Stimulated activated CD4-positive, alpha-beta T cell treated with anti-CD3 and anti-CD28 coated beads, TNF-alpha, amount 100 ng/mL, for 1 hour (primary cell): ENCODE results near the gene BST1.
"Not testable (repeated sequence)": the region's sequence is repeated elsewhere in the genome, so short reads cannot be mapped to it uniquely, and the experiment has no call there.

ENCODE experiments used
- DNase-seq, 3 donors: peaks; one replicate each; pipeline ENCODE4 v3.0.0-alpha.2; 2020; ENCODE audit warnings: low read depth in 3 of 3, low spot score in 1 of 3

Gene BST1

DNA sequence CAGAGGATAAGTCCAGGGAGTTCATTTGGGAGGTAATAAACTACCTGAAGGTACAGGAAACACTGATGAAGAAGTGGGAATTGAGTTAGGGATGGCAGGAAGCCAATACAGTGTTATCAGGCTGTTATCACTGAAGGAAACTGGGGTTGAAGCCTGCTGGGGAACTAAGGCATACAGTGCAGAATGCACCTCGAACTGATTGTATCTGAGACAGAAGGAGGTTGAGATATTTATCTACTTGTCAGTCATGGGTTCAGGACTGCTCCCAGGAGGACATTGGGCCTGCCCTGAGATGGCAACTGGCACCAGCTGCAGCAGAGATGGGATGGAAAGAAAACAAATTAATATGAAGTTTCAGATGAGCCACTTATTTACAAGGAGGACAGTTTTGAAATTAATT lies 39.8 kb downstream of the BST1 start:
- no peak for DNase-seq

- DNase-seq = no peak
Measured at GRCh38 chr4:15744016-15744545, 41.2 kb downstream of the BST1 start.

GRCh38 chr4:15746110-15746509 lies 43.2 kb downstream of the BST1 start:
- no peak for DNase-seq

DNA sequence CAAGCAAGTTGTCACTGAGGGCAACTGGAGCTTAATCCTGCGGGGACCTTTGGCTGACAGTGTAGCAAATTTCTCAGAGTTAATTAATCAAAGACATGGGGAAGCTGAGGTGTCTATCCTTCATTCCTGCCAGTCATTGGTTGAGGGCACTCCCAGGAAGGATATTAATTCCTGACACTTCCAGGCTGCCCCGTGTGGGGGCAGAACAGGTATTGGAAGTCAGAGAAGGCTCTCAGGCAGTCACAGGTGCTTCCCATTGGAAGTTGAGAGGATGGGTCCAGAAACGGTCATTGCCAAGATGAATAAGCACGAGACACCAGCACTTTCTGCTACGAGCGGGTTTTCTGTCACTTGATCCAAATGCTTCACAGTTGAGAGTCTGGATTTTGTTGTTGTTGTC lies 46.1 kb downstream of the BST1 start:
- DNase-seq = no peak

DNA sequence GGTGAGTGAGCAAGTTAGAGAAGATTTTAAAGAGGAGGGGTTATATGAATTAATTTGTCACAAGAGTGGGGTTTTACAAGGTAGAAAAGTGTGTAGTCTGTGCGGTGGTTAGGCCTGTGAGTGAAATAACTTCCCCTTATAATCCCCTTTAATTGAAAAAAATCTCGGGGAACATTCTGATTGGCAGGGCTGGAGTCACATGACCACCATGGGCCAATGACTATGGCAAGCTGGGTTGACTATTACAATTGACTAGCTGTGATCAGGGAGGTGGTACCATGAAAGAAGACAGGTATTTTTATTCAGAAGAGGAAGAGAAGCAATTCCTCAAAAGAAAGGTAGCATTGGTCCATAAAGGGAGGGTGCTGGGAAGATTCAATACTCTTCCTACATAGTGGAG lies 48.3 kb downstream of the BST1 start:
- no peak for DNase-seq

GRCh38 chr4:15753081-15753480 lies 50.2 kb downstream of the BST1 start:
- no peak for DNase-seq

- DNase-seq = no peak
Measured at GRCh38 chr4:15753786-15754185, 50.9 kb downstream of the BST1 start.

- DNase-seq = no peak
Measured at GRCh38 chr4:15754323-15754722, 51.5 kb downstream of the BST1 start.

- DNase-seq = peak in 1 of 3 donors; percentile 27
Measured at GRCh38 chr4:15755321-15756155, 52.7 kb downstream of the BST1 start.

GRCh38 chr4:15756361-15756861 lies 53.5 kb downstream of the BST1 start:
- peak; percentile 25 to 45 (median 41) for DNase-seq

GRCh38 chr4:15757054-15757453 lies 54.2 kb downstream of the BST1 start:
- DNase-seq = no peak

DNA sequence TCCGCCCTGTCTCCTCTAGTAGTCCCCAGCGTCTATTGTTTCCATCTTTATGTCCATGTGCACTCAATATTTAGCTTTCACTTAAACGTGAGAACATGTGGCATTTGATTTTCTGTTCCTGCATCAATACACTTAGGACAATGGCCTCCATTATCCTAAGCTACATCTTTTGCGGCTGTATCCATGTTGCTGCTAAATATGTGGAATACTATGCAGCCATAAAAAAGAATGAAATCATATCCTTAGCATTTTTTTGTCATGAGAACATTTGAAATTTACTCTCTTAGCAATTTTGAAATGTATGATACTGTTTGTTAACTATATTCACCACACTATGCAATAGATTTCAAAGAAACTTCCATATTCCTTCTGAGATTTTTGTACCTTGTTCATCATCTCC lies 55.4 kb downstream of the BST1 start:
- DNase-seq = no peak

DNA sequence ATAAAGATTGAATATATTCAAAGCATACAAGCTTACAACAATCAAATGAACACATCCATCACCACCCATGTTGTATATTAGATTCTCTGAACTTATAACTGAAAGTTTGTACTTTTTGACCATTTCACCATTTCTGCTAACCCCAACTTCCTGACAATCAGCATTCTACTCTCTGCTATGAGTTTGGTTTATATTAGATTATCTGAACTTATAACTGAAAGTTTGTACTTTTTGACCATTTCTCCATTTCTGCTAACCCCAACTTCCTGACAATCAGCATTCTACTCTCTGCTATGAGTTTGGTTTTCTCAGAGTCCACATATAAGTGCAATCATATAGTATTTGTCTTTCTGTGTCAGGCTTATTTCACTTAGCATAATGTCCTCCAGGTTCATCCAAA lies 59.6 kb downstream of the BST1 start:
- DNase-seq = not testable (repeated sequence)

GRCh38 chr4:15765391-15765790 lies 62.5 kb downstream of the BST1 start:
- no peak for DNase-seq

- no peak for DNase-seq
Measured at GRCh38 chr4:15765910-15766697, 63.2 kb downstream of the BST1 start.

DNA sequence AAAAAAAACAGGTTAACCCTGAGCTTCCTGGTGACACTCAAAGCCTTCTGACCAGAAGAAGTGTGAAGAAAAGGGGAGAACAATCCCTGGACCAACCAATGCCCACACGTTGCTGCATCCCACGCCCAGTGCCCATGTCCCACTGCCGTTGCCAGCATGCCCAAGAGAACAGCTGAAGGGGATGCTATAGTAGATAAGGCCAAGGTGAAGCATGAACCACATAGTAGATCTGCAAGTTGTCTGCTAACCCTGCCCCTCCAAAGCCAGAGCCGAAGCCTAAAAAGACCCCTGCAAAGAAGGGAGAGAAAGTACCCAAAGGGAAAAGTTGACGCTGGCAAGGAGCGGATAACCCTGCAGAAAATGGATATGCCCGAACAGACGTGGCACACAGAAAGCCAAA lies 64.0 kb downstream of the BST1 start:
- DNase-seq = no peak

GRCh38 chr4:15769202-15769601 lies 66.3 kb downstream of the BST1 start:
- no peak for DNase-seq

- DNase-seq = no peak
Measured at GRCh38 chr4:15771216-15772058, 68.6 kb downstream of the BST1 start.

GRCh38 chr4:15774020-15774420 lies 71.2 kb downstream of the BST1 start:
- DNase-seq = no peak

- no peak for DNase-seq
Measured at GRCh38 chr4:15776871-15777648, 74.2 kb downstream of the BST1 start.
